GM23248 (cell line): ENCODE data around the gene MACF1. TPM values are rescaled to one million over a fixed set of nuclear protein-coding genes. Genes with fewer than 3 reads are reported as not detected.
"Not testable (repeated sequence)": the region's sequence is repeated elsewhere in the genome, so short reads cannot be mapped to it uniquely, and the experiment has no call there.

Experiments used
- DNase-seq: peaks from one replicate; pipeline ENCODE4 v3.0.0-alpha.2; 2015
- H2AFZ ChIP-seq: fragments of 200-600 bp; sonication (generic); 2 replicates; pipeline ENCODE4 v1.6.1; 2016; ENCODE audit warnings: antibody characterized with exemption
- H3F3A ChIP-seq: fragments of 200-600 bp; sonication (generic); 2 replicates; pipeline ENCODE4 v1.6.1; 2016; ENCODE audit warnings: mild to moderate bottlenecking, antibody characterized with exemption, mixed run types; ENCODE audit not compliant: insufficient read depth
- H3K27ac ChIP-seq: fragments of 200-600 bp; sonication (generic); 2 replicates; pipeline ENCODE4 v1.5.1; 2016; ENCODE audit warnings: mild to moderate bottlenecking
- H3K27me3 ChIP-seq: fragments of 200-600 bp; sonication (generic); replicated peaks from 2 replicates; pipeline ENCODE4 v1.6.1; 2016; ENCODE audit warnings: mild to moderate bottlenecking; ENCODE audit not compliant: insufficient read depth
- H3K36me3 ChIP-seq: fragments of 200-600 bp; sonication (generic); 2 replicates; pipeline ENCODE4 v1.6.1; 2016; ENCODE audit warnings: low read depth, mild to moderate bottlenecking
- H3K4me1 ChIP-seq: fragments of 200-600 bp; sonication (generic); 2 replicates; pipeline ENCODE4 v1.6.1; 2016; ENCODE audit warnings: mild to moderate bottlenecking; ENCODE audit not compliant: insufficient read depth
- H3K4me2 ChIP-seq: fragments of 200-600 bp; sonication (generic); one replicate; pipeline ENCODE4 v1.6.1; 2016; ENCODE audit warnings: mild to moderate bottlenecking; ENCODE audit not compliant: unreplicated experiment
- H3K4me3 ChIP-seq: fragments of 200-600 bp; sonication (generic); 2 replicates; pipeline ENCODE4 v1.5.1; 2016; ENCODE audit warnings: mild to moderate bottlenecking
- H3K79me2 ChIP-seq: fragments of 200-600 bp; sonication (generic); 2 replicates; pipeline ENCODE4 v1.6.1; 2016; ENCODE audit warnings: mild to moderate bottlenecking; ENCODE audit not compliant: insufficient read depth
- H3K9ac ChIP-seq: fragments of 200-600 bp; sonication (generic); 2 replicates; pipeline ENCODE4 v1.6.1; 2016; ENCODE audit warnings: mild to moderate bottlenecking
- H3K9me2 ChIP-seq: fragments of 200-600 bp; sonication (generic); 2 replicates; pipeline ENCODE4 v1.6.1; 2016; ENCODE audit warnings: mixed run types, mild to moderate bottlenecking, moderate library complexity; ENCODE audit not compliant: insufficient read depth
- H3K9me3 ChIP-seq: fragments of 200-600 bp; sonication (generic); one replicate; pipeline ENCODE4 v1.6.1; 2017; ENCODE audit warnings: low read depth
- H4K20me1 ChIP-seq: fragments of 200-600 bp; sonication (generic); 2 replicates; pipeline ENCODE4 v1.6.0; 2016; ENCODE audit not compliant: insufficient read depth
- EZH2 ChIP-seq: fragments of 200-600 bp; sonication (generic); IDR thresholded peaks from 2 replicates; pipeline ENCODE4 v1.6.1; 2018; ENCODE audit warnings: antibody characterized with exemption, mild to moderate bottlenecking; ENCODE audit not compliant: insufficient read depth, poor library complexity, severe bottlenecking
- EZH2phosphoT487 ChIP-seq: fragments of 200-600 bp; sonication (generic); IDR thresholded peaks from 2 replicates; pipeline ENCODE4 v1.6.1; 2018; ENCODE audit warnings: antibody characterized with exemption, moderate library complexity, mild to moderate bottlenecking, low read depth; ENCODE audit not compliant: insufficient read depth
- WGBS, 2 experiments: methylation state at CpG; one replicate each; pipeline ENCODE4 v1.1.6; 2015 to 2017; ENCODE audit warnings: low lambda C conversion rate in 2 of 2, low coverage in 1 of 2; ENCODE audit errors: missing lambda C conversion rate in 2 of 2; 5-methylcytosine and 5-hydroxymethylcytosine counted together
- in situ Hi-C: fragments of 300-500 bp; cut with MboI; formaldehyde crosslinking; loops from 2 replicates; pipeline ENCODE4 v1.15.0; 2020
- polyA plus RNA-seq: library from polyadenylated mRNA; unstranded; fragments of >200 nt; fragmentation: Nextera tagmentation; extraction: Ambion mirVana; gene quantifications from 2 replicates; pipeline ENCODE4 v1.2.1, GENCODE V29; 2016
- total RNA-seq: library from RNA; depleted of rRNA; stranded (reverse); fragments of >200 nt; shearing (Covaris generic); gene quantifications from 2 replicates; pipeline ENCODE4 v1.2.3, GENCODE V29; 2014

MACF1 gene
- total and polyA plus RNA-seq, 2 experiments from 2014 or later = 55.1 to 177 TPM

DNA sequence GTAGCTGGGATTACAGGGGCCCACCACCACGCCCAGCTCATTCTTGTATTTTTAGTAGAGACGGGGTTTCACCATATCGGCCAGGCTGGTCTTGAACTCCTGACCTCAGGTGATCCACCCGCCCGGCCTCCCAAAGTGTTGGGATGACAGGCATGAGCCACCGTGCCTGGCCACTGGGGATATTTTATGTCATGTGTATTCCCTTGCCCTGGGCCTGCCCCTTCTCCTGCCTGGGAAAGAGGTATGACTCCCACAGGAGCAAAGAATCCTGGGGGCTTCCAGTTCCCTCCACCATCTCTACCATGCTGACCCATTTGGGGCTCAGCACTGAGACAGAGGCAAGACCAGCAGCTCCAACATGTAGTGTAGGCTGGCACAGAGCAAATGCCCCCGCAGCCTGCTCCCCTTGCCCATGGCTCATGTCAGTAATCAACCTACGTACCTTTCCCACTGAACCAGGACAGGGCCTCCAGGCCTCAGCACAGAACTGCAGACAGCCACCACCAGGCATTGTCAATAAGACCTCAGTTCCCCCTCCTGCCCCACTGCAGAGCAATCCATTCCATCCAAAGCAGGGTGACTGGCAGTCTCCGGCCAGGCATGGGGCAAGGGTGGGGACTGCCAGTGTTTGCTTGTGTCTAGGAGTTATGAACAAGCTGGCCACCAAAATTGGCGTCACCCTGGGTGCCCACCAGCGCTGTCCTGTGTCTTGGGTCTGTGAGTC lies 322.1 kb downstream of the MACF1 start:
- WGBS, 2 experiments = 94 to 95% methylated on average over 11 of the region's 11 CpGs
- H2AFZ ChIP-seq = no peak overlapping the region
- no peak for DNase-seq
- H3K9ac ChIP-seq = no peak overlapping the region
- no peaks in the 10 kb centered on the region for H3K4me1 ChIP-seq
- TF ChIP-seq EZH2phosphoT487 (no peak), EZH2 (no peak)
- H3K36me3 ChIP-seq = peaks cover 10% of the 10 kb centered on the region; the same call in 1 of the 2 replicates
- in situ Hi-C loops = loop anchor here (25.0 kb wide), 1 partner anchor 439 kb away; no protein-coding TSS in a partner anchor
- H3K9me3 ChIP-seq = no peaks in the 10 kb centered on the region
- H3K27ac ChIP-seq = no peak overlapping the region
- H3K79me2 ChIP-seq = no peaks in the 10 kb centered on the region
- no peaks in the 10 kb centered on the region for H4K20me1 ChIP-seq
- no peaks in the 10 kb centered on the region for H3K27me3 ChIP-seq
- H3K9me2 ChIP-seq = no peaks in the 10 kb centered on the region
- H3K4me3 ChIP-seq = no peak overlapping the region
- H3K4me2 ChIP-seq = no peak overlapping the region
- H3F3A ChIP-seq = no peaks in the 10 kb centered on the region

GRCh38 chr1:39527190-39527579 lies 322.7 kb downstream of the MACF1 start:
- in situ Hi-C loops = loop anchor here (25.0 kb wide), 1 partner anchor 440 kb away; no protein-coding TSS in a partner anchor
- 91% methylated on average over 7 to 8 of the region's 8 CpGs for WGBS, 2 experiments
- not testable (repeated sequence) for H3K4me2 ChIP-seq, H3K9me3 ChIP-seq, H2AFZ ChIP-seq, H3K4me1 ChIP-seq, H3K9ac ChIP-seq, H3K27me3 ChIP-seq, H4K20me1 ChIP-seq, H3K9me2 ChIP-seq, H3K27ac ChIP-seq, H3F3A ChIP-seq, DNase-seq, H3K4me3 ChIP-seq, H3K79me2 ChIP-seq
- peaks cover 10% of the 10 kb centered on the region; the same call in 1 of the 2 replicates for H3K36me3 ChIP-seq

GRCh38 chr1:39528082-39528481 lies 323.6 kb downstream of the MACF1 start:
- in situ Hi-C loops = loop anchor here (25.0 kb wide), 1 partner anchor 441 kb away; no protein-coding TSS in a partner anchor
- Histone ChIP-seq H3K27ac (no peak overlapping the region), H3K4me1 (no peaks in the 10 kb centered on the region), H3K9me3 (no peaks in the 10 kb centered on the region), H3K27me3 (no peaks in the 10 kb centered on the region), H4K20me1 (no peaks in the 10 kb centered on the region), H3K9me2 (no peaks in the 10 kb centered on the region), H3K4me2 (no peak overlapping the region), H2AFZ (no peak overlapping the region), H3K79me2 (no peaks in the 10 kb centered on the region), H3F3A (no peaks in the 10 kb centered on the region), H3K36me3 (peaks cover 10% of the 10 kb centered on the region; the same call in 1 of the 2 replicates), H3K9ac (no peak overlapping the region), H3K4me3 (no peak overlapping the region)
- 96 to 97% methylated on average over 4 of the region's 4 CpGs for WGBS, 2 experiments
- TF ChIP-seq EZH2phosphoT487 (no peak), EZH2 (no peak)
- no peak for DNase-seq

DNA sequence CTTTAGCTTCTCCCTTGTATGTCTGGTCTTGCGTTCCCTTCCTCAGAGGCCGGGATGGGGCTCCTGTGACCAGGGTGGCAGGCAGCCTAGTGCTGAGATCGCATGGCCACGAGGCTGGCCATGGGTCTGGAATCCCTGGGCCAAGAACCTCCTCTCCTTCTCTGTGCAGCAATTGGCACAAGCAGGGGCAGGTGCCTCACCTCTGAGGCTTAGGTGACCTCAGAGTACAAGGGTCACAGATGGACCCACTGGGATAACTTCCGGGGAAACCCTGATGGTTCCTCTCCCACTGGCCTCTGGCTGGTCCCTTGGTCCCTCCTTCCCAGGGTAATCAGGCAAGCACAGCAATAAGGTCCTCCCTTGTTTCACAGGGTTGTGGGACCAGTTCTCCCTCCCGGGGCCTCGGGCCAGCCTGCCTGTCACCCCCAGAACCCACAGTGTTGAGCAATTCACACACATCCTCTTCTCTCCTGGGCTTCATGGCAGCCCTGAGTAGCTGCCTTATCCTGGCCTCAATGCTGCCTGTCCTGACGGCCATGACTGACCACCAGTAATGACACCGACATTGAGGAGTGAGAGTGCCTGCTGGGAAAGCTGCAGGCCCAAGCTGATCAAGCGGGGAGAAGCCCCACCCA lies 325.5 kb downstream of the MACF1 start:
- Histone ChIP-seq H3K9me2 (no peaks in the 10 kb centered on the region), H3K4me3 (no peak overlapping the region), H4K20me1 (no peaks in the 10 kb centered on the region), H3K27ac (no peak overlapping the region), H3K4me2 (no peak overlapping the region), H3K27me3 (no peaks in the 10 kb centered on the region), H3K79me2 (no peaks in the 10 kb centered on the region), H3K4me1 (no peaks in the 10 kb centered on the region), H3K9me3 (no peaks in the 10 kb centered on the region), H3K9ac (no peak overlapping the region), H3K36me3 (peaks cover 24% of the 10 kb centered on the region; the same call in 1 of the 2 replicates), H3F3A (no peaks in the 10 kb centered on the region), H2AFZ (no peak overlapping the region)
- WGBS, 2 experiments = 90 to 94% methylated on average over 9 to 10 of the region's 10 CpGs
- TF ChIP-seq EZH2phosphoT487 (no peak), EZH2 (no peak)
- in situ Hi-C loops = loop anchor here (25.0 kb wide), 1 partner anchor 443 kb away; no protein-coding TSS in a partner anchor
- no peak for DNase-seq
